Measurements from ENCODE around the gene ROBO3. TPM values are rescaled to one million over a fixed set of nuclear protein-coding genes. Genes with fewer than 3 reads are reported as not detected.

ROBO3 gene
- total RNA-seq, 6 experiments from 2014 or later = 0.80 to 3.6 (median 1.8) TPM

- intact Hi-C loops (cut with DNase I) = no loop called here
- 0% methylated on average over 1 of the region's 3 CpGs for WGBS (ENCODE audit: insufficient coverage, low coverage, low lambda C conversion rate, missing lambda C conversion rate)
- no peak for DNase-seq
- H3K27me3 ChIP-seq = no peaks in the 10 kb centered on the region
- no peak for ATAC-seq
- TF ChIP-seq POLR2A (IDR thresholded peaks at IDR 0.05) = no peak
- TF ChIP-seq CTCF (IDR thresholded peaks at IDR 0.05) = no peak
- no peaks in the 10 kb centered on the region for H3K4me1 ChIP-seq
- no peak overlapping the region for H3K27ac ChIP-seq
- H3K36me3 ChIP-seq = no peaks in the 10 kb centered on the region
- H3K9me3 ChIP-seq = no peaks in the 10 kb centered on the region
- no peak overlapping the region for H3K4me3 ChIP-seq
Measured at GRCh38 chr11:124825876-124826275, 39.4 kb upstream of the ROBO3 start.

GRCh38 chr11:124829986-124830385 lies 35.2 kb upstream of the ROBO3 start:
- TF ChIP-seq POLR2A (IDR thresholded peaks at IDR 0.05) = no peak
- TF ChIP-seq CTCF (IDR thresholded peaks at IDR 0.05) = no peak
- Histone ChIP-seq H3K4me3 (no peak overlapping the region), H3K36me3 (no peaks in the 10 kb centered on the region), H3K4me1 (no peaks in the 10 kb centered on the region), H3K27me3 (no peaks in the 10 kb centered on the region), H3K9me3 (no peaks in the 10 kb centered on the region), H3K27ac (no peak overlapping the region)
- no peak for DNase-seq
- intact Hi-C loops (cut with DNase I) = no loop called here
- no peak for ATAC-seq
- 71% methylated on average over 3 of the region's 3 CpGs for WGBS (ENCODE audit: insufficient coverage, low coverage, low lambda C conversion rate, missing lambda C conversion rate)

- WGBS (ENCODE audit: insufficient coverage, low coverage, low lambda C conversion rate, missing lambda C conversion rate) = 57% methylated on average over 3 of the region's 3 CpGs
- Histone ChIP-seq H3K36me3 (no peaks in the 10 kb centered on the region), H3K27me3 (no peaks in the 10 kb centered on the region), H3K4me1 (no peaks in the 10 kb centered on the region), H3K9me3 (no peaks in the 10 kb centered on the region), H3K27ac (no peak overlapping the region), H3K4me3 (no peak overlapping the region)
- TF ChIP-seq CTCF (IDR thresholded peaks at IDR 0.05) (no peak), POLR2A (IDR thresholded peaks at IDR 0.05) (no peak)
- intact Hi-C loops (cut with DNase I) = no loop called here
- DNase-seq (no peak), ATAC-seq (no peak)
Measured at GRCh38 chr11:124830749-124831148, 34.5 kb upstream of the ROBO3 start.

GRCh38 chr11:124831897-124832296 lies 33.3 kb upstream of the ROBO3 start:
- WGBS (ENCODE audit: insufficient coverage, low coverage, low lambda C conversion rate, missing lambda C conversion rate) = 72% methylated on average over 2 of the region's 2 CpGs

More at GRCh38 chr11:124831897-124832296, 33.3 kb upstream of the ROBO3 start:
- Histone ChIP-seq H3K4me1 (peaks cover 0 to 2% (median 0%) of the 10 kb centered on the region in 4 donors), H3K36me3 (no peaks in the 10 kb centered on the region), H3K9me3 (no peaks in the 10 kb centered on the region), H3K27ac (no peak overlapping the region), H3K4me3 (no peak overlapping the region), H3K27me3 (no peaks in the 10 kb centered on the region)
- intact Hi-C loops (cut with DNase I) = no loop called here
- ATAC-seq = no peak
- DNase-seq = no peak
- no peak for TF ChIP-seq CTCF (IDR thresholded peaks at IDR 0.05)
- no peak for TF ChIP-seq POLR2A (IDR thresholded peaks at IDR 0.05)
